LNCAP (cell line): ENCODE data around the gene ZNF665.

Source experiments
- CTCF ChIP-seq: fragments of 450-650 bp; IDR thresholded peaks from 2 replicates; pipeline ENCODE4 v1.5.1; 2017; ENCODE audit warnings: mild to moderate bottlenecking

Gene ZNF665

GRCh38 chr19:53160350-53160749 lies 32.8 kb downstream of the ZNF665 start:
- no peak for TF ChIP-seq CTCF

- TF ChIP-seq CTCF: no peak
These were observed 35.0 kb downstream of the ZNF665 start for GRCh38 chr19:53158119-53158656.

DNA sequence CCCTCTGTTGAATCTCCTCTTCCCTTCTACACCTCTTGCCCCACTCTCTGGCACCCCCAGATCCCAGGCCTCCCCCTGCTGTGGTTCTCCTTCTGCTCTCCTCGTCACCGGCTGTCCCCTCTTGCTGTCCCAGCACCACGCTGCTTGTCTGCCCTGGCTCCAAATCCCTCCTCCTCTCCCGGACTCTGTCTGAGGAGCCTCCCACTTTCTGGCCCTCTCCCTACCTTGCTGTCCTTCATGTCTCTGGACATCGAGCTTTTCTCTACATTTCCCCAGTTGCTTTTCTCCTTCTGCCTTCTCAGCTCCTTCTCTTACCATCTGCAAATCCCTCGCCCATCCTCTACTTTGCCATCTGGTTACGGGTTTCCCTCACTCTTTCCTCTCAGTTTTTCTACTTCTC lies 35.5 kb downstream of the ZNF665 start:
- TF ChIP-seq CTCF: no peak

GRCh38 chr19:53156850-53157249 lies 36.3 kb downstream of the ZNF665 start:
- TF ChIP-seq CTCF: no peak

DNA sequence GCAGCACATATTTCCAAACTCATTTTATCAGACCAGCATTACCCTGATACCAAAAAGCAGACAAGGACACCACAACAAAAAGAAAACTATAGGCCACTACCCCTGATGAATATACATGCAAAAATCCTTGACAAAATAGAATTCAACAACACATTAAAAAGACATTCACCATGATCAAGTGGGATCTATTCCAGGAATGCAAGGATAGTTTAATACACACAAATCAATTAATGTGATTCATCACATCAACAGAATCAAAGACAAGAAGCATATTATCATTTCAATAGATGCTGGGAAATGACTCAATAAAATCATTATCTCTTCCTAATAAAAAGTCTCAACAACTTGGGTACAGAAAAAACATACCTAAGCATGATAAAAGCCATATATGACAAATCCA lies 45.5 kb downstream of the ZNF665 start:
- TF ChIP-seq CTCF: no peak

- no peak for TF ChIP-seq CTCF
These were observed 52.8 kb downstream of the ZNF665 start for GRCh38 chr19:53140351-53140750.

DNA sequence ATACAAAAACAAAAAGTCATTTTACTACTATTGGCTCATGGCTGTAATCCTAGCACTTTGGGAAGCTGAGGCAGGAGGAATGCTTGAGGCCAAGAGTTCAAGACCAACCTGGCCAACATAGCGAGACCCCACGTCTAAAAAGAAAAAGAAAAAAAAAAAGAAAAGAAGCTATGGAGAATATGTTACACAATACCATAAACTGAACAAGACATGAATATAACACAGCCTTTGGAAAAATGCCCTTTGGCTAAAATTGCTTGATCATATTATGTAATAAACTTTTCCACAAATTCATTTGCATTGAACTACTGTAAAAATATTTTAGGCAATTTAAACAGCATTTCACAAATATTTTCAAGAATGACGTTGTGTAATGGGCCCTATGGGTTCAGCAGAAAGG lies 56.7 kb downstream of the ZNF665 start:
- TF ChIP-seq CTCF: no peak
